GM19035 (cell line): ENCODE results near the gene LDB2.

Source experiments
- ATAC-seq: cut with Tn5 transposase; IDR thresholded peaks from one replicate; pipeline ENCODE4 v1.9.1; 2021; ENCODE audit not compliant: unreplicated experiment

The LDB2 gene

GRCh38 chr4:16516796-16517439 lies 381.5 kb downstream of the LDB2 start:
- ATAC-seq: no peak

- no peak for ATAC-seq
Measured at GRCh38 chr4:16513876-16514275, 384.6 kb downstream of the LDB2 start.

- no peak for ATAC-seq
Measured at GRCh38 chr4:16508968-16509367, 389.5 kb downstream of the LDB2 start.

- no peak for ATAC-seq
Measured at GRCh38 chr4:16505726-16506125, 392.7 kb downstream of the LDB2 start.

- no peak for ATAC-seq
Measured at GRCh38 chr4:16505267-16505666, 393.2 kb downstream of the LDB2 start.

- no peak for ATAC-seq
Measured at GRCh38 chr4:16503421-16504100, 394.9 kb downstream of the LDB2 start.

DNA sequence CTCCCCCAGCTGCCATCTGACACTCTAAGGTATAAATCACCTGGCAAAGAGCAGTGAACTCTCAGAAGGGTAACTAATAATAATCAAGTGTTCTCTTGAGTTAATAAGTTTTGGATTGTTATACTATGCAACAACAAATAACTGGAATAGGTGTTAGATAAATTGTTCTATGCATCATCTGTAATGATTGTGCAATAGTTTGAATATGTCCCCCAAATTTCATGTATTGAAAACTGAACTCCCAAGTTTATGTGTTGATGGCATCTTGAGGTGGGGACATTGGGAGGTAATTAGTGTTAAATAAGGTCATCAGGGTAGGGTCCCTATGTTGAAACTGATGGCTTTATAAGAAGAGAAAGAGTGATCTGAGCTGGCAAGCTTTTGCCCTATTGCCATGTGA lies 399.5 kb downstream of the LDB2 start:
- ATAC-seq: no peak

- no peak for ATAC-seq
Measured at GRCh38 chr4:16496501-16496900, 401.9 kb downstream of the LDB2 start.

GRCh38 chr4:16492872-16493271 lies 405.6 kb downstream of the LDB2 start:
- no peak for ATAC-seq

DNA sequence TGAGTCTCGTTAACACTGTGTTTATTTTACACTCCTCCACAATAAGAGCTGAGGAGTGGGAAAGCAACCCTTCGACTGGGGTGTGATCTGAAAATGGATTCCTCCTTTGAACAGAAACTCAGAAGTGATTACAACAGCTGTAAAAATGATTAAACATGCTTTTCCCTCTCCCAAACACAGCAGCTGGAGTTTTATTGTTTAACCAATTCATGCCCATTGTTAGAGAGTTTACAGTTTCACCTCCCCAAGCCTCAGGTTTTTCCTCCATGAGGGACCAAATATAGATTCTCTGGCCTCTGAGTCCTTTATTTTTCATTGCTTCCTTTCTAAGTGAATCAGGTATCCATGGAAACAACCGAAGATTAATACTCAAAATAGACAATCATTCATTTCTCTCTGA lies 409.2 kb downstream of the LDB2 start:
- no peak for ATAC-seq

GRCh38 chr4:16488084-16488483 lies 410.4 kb downstream of the LDB2 start:
- no peak for ATAC-seq

- no peak for ATAC-seq
Measured at GRCh38 chr4:16484711-16485110, 413.7 kb downstream of the LDB2 start.

DNA sequence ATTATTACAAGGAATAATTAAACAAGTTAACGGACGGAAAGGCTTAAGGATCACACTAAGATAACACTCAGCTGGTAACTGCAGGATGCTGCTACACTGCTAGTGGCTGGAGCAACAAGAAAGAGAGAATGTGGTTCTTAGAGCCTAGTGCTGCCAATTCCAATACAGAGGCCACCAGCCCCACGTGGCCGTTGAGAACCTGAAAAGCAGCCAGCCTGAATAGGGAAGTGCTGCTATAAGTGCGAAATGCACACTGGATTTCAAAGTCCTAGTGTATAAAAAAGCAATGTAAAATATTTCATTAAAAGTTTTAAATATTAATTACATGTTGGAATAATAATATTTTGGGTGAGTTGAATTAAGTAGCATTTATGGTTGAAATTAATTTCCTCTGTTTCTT lies 414.9 kb downstream of the LDB2 start:
- no peak for ATAC-seq

GRCh38 chr4:16480011-16480410 lies 418.4 kb downstream of the LDB2 start:
- no peak for ATAC-seq

- ATAC-seq: no peak
Measured at GRCh38 chr4:16472537-16472936, 425.9 kb downstream of the LDB2 start.

- no peak for ATAC-seq
Measured at GRCh38 chr4:16467061-16467460, 431.4 kb downstream of the LDB2 start.

GRCh38 chr4:16466581-16466980 lies 431.9 kb downstream of the LDB2 start:
- no peak for ATAC-seq

- ATAC-seq: no peak
Measured at GRCh38 chr4:16464651-16465050, 433.8 kb downstream of the LDB2 start.

DNA sequence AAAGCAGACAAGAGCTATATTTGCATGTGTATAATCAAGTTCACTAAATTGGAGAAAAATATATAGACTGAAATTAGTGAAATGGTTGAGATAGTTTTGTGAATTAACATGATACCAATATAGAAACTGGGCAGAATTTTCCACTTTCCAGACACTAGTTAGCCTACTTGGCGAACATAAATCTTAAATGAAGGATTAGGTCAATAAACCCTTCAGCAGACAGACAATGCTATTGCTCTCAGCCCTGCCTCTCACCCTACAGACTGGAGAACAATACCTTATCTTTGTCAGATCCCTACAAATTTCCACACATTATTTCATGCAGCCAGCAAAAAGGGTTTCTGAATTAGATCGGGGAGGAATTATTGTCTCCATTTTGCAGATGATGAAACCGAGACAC lies 435.8 kb downstream of the LDB2 start:
- ATAC-seq: no peak

DNA sequence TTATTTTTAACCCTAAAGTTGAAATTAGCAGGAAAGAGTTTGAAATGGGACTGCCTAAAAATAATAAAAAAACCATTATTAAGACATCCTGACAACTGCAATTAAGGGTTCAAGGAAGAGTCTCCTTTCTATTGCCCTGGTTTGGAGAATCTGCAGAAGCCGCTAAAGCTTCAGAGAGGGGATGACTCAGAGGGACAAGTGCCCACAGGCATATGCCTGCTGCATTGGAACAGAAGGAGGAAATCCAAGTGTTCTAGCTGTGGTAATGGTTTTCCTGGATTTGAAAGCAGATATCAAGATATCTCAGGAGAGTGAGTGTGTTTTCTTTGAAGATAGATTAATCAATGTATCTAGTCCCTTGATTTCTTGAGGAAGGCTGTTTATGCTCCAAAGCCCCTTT lies 437.1 kb downstream of the LDB2 start:
- ATAC-seq: no peak

GRCh38 chr4:16457944-16458343 lies 440.5 kb downstream of the LDB2 start:
- ATAC-seq: no peak
